NCI-H345 treated with DMSO at 0.1 percent for 48 hours (cell line): ENCODE results near the gene GMEB2.
A peak's percentile ranks its signal among the peaks of the same experiment; 100 is the strongest.
"Not testable (repeated sequence)": the region's sequence is repeated elsewhere in the genome, so short reads cannot be mapped to it uniquely, and the experiment has no call there.

Experiments
- DNase-seq: peaks from one replicate; lab custom pipeline; 2025; ENCODE audit not compliant: unreplicated experiment; lab: John Stamatoyannopoulos, UW

GMEB2 gene, protein sequence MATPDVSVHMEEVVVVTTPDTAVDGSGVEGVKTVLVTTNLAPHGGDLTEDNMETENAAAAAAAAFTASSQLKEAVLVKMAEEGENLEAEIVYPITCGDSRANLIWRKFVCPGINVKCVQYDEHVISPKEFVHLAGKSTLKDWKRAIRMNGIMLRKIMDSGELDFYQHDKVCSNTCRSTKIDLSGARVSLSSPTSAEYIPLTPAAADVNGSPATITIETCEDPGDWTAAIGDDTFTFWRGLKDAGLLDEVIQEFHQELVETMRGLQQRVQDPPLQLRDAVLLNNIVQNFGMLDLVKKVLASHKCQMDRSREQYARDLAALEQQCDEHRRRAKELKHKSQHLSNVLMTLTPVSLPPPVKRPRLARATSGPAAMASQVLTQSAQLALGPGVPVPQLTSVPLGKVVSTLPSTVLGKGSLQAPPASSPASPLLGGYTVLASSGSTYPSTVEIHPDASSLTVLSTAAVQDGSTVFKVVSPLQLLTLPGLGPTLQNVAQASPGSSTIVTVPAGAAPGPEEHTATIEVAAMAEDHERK

DNA sequence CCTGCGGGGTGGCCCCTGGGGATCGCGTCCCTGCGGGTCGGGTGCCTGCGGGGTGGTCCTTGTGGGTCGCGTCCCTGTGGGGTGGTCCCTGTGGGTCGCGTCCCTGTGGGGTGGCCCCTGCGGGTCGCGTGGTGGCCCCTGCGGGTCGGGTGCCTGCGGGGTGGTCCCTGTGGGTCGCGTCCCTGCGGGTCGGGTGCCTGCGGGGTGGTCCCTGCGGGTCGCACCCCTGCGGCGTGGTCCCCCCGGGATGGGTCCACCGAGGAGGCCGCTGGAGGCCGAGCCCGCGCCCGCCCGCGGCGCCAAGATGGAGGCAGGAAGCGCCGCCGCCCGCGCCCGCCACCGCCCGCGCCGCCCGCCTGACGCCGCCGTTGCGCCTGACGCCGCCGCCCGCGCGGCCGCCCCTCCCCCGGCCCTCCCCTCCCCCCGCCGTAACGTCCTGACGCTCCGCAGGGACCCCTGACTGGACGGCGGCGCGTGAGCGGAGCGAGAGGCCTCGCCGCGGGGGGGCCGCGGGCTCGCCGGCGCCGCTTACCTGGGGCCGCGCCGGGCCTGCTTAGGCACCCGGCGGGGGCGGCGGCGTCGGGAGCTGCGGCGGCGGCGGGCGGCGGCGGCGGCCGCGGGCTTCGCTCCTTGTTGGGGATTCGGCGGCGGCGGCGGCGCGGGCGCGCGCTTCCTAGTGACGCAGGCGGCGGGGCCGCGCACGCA, at the start of gene GMEB2:
Gene GMEB2, minus strand, starts transcription at position 678 of the 705 bp plus-strand sequence. CDS start 7,704 bp downstream, outside the sequence.
- peak; percentile 91 for DNase-seq

DNA sequence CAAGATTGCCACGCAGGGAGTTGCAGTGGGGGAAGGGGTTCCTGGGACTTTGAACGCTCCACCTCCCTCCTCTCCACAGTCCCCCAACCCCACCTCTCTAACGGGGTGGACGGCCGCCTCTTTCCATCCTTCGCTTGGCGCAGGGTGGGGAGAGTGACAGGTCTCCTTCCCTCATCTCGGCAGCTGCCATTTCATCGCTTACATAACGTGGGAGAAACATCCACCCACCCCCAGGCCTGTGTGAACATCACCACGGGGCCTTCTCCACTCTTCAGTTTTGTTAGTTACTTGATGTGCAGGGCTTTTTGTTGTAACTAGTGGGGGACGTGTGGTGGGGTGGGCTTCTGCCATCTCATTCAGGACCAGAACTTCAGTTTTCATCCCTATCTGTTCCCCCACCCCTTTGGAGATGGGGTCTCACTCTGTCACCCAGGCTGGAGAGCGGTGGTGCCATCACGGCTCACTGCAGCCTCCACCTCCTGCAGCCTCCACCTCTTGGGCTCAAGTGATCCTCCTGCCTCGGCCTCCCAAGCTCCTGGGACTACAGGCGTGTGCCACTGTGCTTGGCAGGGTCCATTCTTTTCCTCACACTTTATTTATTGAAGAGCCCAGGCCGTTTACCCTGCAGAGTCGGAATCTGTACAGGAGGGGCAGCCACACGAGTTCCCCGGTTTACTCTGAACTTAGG, 48.9 kb upstream of the GMEB2 start:
- DNase-seq: no peak

GRCh38 chr20:63673951-63674350, 47.0 kb upstream of the GMEB2 start:
- DNase-seq: no peak

DNA sequence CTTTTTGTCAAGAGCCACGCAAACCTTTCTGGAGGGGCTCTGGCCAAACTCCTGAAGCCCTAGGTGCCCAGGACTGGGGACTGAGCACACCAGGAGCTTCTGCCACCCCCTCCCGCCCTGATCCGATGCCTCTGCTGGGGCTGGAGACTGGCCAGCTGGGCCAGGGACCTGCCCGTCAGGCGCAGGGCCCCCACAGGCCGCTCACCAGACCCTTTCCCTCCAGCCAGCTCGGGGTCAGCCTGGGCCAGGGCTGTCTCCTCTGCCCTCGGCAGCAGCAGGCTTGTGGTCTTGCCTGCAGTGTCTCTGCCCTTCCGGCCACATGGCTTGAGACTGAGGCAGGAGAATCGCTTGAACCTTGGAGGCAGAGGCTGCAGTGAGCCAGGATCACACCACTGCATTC, 45.8 kb upstream of the GMEB2 start:
- no peak for DNase-seq

DNA sequence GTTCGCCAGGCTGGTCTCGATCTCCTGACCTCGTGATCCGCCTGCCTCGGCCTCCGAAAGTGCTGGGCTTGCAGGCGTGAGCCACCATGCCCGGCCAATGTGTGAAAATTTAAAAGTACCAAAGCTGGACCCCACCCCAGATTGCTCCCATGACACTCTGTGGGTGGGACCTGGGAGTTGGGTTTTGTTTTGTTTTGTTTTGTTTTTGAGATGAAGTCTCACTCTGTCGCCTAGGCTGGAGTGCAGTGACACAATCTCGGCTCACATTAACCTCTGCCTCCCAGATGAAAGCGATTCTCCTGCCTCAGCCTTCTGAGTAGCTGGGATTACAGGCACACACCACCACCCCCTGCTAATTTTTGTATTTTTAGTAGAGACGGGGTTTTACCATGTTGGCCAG, 44.8 kb upstream of the GMEB2 start:
- not testable (repeated sequence) for DNase-seq

DNA sequence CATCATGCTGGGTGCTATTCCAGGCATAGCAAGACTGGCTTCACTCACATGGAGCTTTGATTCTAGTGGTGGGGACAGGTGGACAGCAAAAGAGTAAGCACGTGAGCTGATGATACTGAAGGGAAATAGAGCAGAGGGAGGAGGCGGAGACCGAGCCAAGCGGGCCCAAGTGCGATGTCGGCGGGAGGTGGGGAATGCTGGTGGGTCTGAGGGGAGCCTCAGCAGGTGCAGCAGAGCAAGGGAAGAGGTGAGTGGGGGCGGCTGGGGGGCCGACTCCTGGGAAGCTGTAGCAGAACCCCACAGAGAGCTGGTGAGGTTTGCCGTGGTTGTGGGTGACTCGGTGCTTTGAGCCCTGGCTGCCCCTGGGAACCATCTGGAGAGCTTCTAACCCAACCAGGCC, 41.5 kb upstream of the GMEB2 start:
- no peak for DNase-seq

- DNase-seq: no peak
Observed at GRCh38 chr20:63667858-63668257, 41.0 kb upstream of the GMEB2 start.

GRCh38 chr20:63665708-63666107, 38.8 kb upstream of the GMEB2 start:
- no peak for DNase-seq

DNA sequence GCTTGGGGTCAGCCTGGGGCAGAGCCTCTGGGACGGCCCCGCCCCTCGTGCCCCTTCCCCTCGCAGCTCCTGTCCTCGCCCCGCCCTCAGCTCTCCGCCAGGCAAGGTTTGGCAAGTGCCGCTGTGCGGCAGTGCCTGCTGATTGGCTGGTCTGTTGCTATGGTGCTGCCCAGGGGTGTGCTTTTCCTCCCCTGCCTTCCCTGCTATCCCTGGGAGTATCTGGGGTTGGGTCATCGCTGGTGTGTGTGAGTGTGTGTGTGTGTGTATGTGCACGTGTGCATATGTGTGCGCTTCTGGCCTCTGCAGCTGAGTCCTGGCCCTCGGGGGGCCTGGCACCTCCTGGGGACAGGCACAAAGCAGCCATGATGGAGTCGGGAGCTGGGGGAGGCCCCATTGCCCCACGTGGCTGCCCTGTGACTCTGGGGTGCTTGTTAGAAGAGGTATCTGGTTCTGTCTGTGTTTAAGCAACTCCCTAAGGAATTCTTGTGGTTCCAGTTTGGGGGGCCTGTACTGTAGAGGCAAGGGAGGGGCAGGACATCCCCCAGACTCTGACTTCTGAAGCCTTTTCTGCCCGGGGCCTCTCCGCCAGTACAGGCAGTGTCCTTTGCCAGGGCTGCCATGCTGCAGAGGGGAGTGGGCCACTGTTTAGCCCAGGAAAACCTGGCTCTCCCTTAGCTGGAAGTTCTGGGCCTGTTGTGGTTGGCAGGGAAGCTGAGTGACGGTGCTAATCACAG, 38.1 kb upstream of the GMEB2 start:
- no peak for DNase-seq

- DNase-seq: no peak
Observed at GRCh38 chr20:63664143-63664851, 37.4 kb upstream of the GMEB2 start.

- no peak for DNase-seq
Observed at GRCh38 chr20:63663332-63664066, 36.6 kb upstream of the GMEB2 start.

GRCh38 chr20:63662813-63663189, 35.9 kb upstream of the GMEB2 start:
- DNase-seq: no peak

DNA sequence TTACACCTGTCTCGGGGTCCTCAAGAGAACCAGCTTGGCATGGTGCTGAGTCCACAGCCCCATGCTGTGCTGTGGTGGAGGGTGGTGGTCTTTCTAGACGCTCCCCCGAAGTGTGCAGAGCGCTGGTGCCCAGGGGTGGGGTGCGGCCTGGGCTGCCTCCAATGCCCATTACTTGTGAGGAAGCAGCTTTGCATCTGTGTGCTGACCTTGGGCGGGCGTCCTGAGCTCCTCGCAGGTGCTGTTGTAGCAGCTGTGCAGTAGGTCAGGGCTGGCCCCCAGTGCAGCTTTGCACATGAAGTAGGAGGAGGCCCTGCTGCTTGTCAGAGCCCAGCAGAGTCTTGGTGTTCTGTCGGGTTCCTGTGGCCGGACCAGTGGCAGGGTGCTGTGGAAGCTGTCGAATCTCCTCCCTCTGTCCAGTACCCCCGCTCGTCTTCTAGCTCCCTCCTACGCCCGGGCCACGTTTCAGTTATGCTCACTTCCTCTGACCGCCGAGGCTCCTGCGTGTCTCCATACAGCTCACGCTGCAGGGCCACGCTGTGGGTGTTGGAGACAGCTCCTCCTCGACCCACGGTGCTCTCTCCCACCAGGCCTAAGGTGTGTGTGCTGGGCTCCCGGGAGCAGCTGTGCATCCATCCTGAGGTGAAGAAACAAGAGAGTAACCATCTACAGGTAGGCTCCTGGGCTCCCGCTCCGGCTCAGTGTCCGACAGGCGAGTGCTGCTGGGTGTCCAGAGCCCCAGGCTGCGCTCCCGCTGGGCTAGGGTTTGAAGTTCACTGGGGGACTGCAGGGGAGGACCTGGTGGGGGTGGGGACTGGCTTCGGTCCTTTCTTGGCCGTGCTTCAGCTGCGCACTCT, 35.3 kb upstream of the GMEB2 start:
- DNase-seq: no peak

GRCh38 chr20:63661108-63661507, 34.2 kb upstream of the GMEB2 start:
- no peak for DNase-seq

- no peak for DNase-seq
Observed at GRCh38 chr20:63660622-63661021, 33.7 kb upstream of the GMEB2 start.

GRCh38 chr20:63660174-63660573, 33.3 kb upstream of the GMEB2 start:
- not testable (repeated sequence) for DNase-seq

- DNase-seq: no peak
Observed at GRCh38 chr20:63659370-63659769, 32.5 kb upstream of the GMEB2 start.

DNA sequence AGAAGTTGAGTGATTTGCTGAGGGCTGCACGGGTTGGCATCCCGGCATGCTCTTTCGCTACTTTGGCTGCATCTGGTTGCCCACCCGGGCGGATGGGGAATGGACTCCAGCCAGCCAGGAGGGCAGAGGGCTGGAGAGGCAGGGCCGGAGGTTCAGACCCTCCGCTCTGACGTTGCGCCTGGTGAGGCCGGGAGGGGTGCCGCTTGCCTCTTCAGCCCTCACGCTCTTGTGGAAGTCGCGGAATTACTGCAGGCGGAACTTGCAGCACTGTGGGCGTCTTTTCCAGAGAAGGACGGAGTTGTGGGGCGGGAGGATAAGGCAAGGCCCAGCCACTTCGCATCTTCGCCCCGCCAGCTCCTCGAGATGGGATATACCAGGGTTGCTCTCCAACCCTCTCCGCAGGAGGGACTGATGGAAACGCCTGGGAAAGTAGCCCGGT, 31.9 kb upstream of the GMEB2 start:
- no peak for DNase-seq
